Uterus (tissue), 2 donors: ENCODE results near the gene CIITA.

ENCODE experiments used
- CTCF ChIP-seq, 4 experiments: fragments of 200-600 bp in 2 of 4; fragments of 450-650 bp in 2 of 4; sonication (generic) in 2 of 4; IDR thresholded peaks; one replicate each; pipeline ENCODE4 v1.5.1; 2016 to 2019; ENCODE audit warnings: antibody characterized with exemption in 4 of 4, mild to moderate bottlenecking in 2 of 4, moderate library complexity in 1 of 4
- POLR2A ChIP-seq, 2 donors: fragments of 450-650 bp; IDR thresholded peaks; one replicate each; pipeline ENCODE4 v1.6.1; 2016; ENCODE audit warnings: antibody characterized with exemption in 2 of 2, mild to moderate bottlenecking in 1 of 2, moderate library complexity in 1 of 2

- TF ChIP-seq CTCF (IDR thresholded peaks at IDR 0.05) = no peak
- TF ChIP-seq POLR2A (IDR thresholded peaks at IDR 0.05) = no peak
Measured at GRCh38 chr16:10831894-10832886, 44.8 kb upstream of the CIITA start.
